K562 treated with DMSO at 1 percent for 24 hours (cell line): ENCODE measurements around the gene TXNL1. TPM values are rescaled to one million over a fixed set of nuclear protein-coding genes. Genes with fewer than 3 reads are reported as not detected.

ENCODE experiments used
- total RNA-seq: library from RNA; unstranded; fragments of 300-600 nt; gene quantifications from 2 replicates; pipeline ENCODE4 v1.2.3, GENCODE V29; 2022; ENCODE audit warnings: low read depth; ENCODE audit not compliant: insufficient read depth

Gene TXNL1
- total RNA-seq = 22.1 and 27.1 TPM in 2 replicates

GRCh38 chr18:56638232-56639103 is at the start of gene TXNL1:
Gene TXNL1 (minus strand): TSS chr18:56638592. CDS start chr18:56638440, 152 bp downstream.

GRCh38 chr18:56650944-56651770 is 12.8 kb upstream of the TXNL1 start, which contains the start of gene WDR7:
Gene WDR7 (plus strand): TSS chr18:56651359. CDS start chr18:56672516, 21,157 bp downstream.

Other genes with a start within 250 kb of the TXNL1 start
- 5.5 and 8.1 TPM in 2 replicates for gene WDR7, start 12.8 kb upstream of the TXNL1 start, total RNA-seq